ENCODE measurements around the gene MTF1. TPM values are rescaled to one million over a fixed set of nuclear protein-coding genes. Genes with fewer than 3 reads are reported as not detected.
"Not testable (repeated sequence)": the region's sequence is repeated elsewhere in the genome, so short reads cannot be mapped to it uniquely, and the experiment has no call there.

Gene MTF1
- total RNA-seq, 4 donors from 2014 or later: 3.8 to 7.6 (median 5.4) TPM

- H3K9me3 ChIP-seq: no peaks in the 10 kb centered on the region
- no peak overlapping the region for H3K27ac ChIP-seq
- H3K4me1 ChIP-seq: no peaks in the 10 kb centered on the region
- no peak overlapping the region for H3K4me3 ChIP-seq
- WGBS, 2 donors (ENCODE audit: low coverage in 1 of 2): 82 to 90% methylated on average over 3 to 6 of the region's 6 CpGs
- no peaks in the 10 kb centered on the region for H3K27me3 ChIP-seq
- TF ChIP-seq CTCF (IDR thresholded peaks at IDR 0.05): no peak
- no peak for TF ChIP-seq EP300 (IDR thresholded peaks at IDR 0.05)
- TF ChIP-seq POLR2AphosphoS5 (IDR thresholded peaks at IDR 0.05): no peak
- TF ChIP-seq POLR2A (IDR thresholded peaks at IDR 0.05): no peak
- ATAC-seq: no peak
- peaks cover 0 to 40% of the 10 kb centered on the region in 2 donors for H3K36me3 ChIP-seq
These were observed 42.5 kb upstream of the MTF1 start for GRCh38 chr1:37901893-37902225.

GRCh38 chr1:37901191-37901892 is 42.0 kb upstream of the MTF1 start:
- no peak overlapping the region for H3K27ac ChIP-seq
- WGBS, 2 donors (ENCODE audit: low coverage in 1 of 2): 62 to 82% methylated on average over 2 to 8 of the region's 8 CpGs
- ATAC-seq: no peak
- peaks cover 0 to 40% of the 10 kb centered on the region in 2 donors for H3K36me3 ChIP-seq
- TF ChIP-seq EP300 (IDR thresholded peaks at IDR 0.05): no peak
- no peak for TF ChIP-seq POLR2A (IDR thresholded peaks at IDR 0.05)
- no peak for TF ChIP-seq POLR2AphosphoS5 (IDR thresholded peaks at IDR 0.05)
- no peak for TF ChIP-seq CTCF (IDR thresholded peaks at IDR 0.05)
- H3K9me3 ChIP-seq: no peaks in the 10 kb centered on the region
- H3K4me3 ChIP-seq: no peak overlapping the region
- no peaks in the 10 kb centered on the region for H3K27me3 ChIP-seq
- no peaks in the 10 kb centered on the region for H3K4me1 ChIP-seq

- not testable (repeated sequence) for H3K4me1 ChIP-seq, ATAC-seq, H3K9me3 ChIP-seq, H3K27me3 ChIP-seq, H3K4me3 ChIP-seq, H3K27ac ChIP-seq
- peaks cover 0 to 32% of the 10 kb centered on the region in 2 donors for H3K36me3 ChIP-seq
- WGBS, 2 donors (ENCODE audit: low coverage in 1 of 2): 90% methylated on average over 2 of the region's 3 CpGs; no CpG with 5 or more reads in 1 of the 2 donors
These were observed 38.2 kb upstream of the MTF1 start for GRCh38 chr1:37897563-37897962.

- Histone ChIP-seq H3K4me3 (no peak overlapping the region), H3K27ac (no peak overlapping the region), H3K27me3 (no peaks in the 10 kb centered on the region), H3K4me1 (peaks cover 0 to 5% (median 0%) of the 10 kb centered on the region in 3 donors), H3K36me3 (peaks cover 0 to 32% of the 10 kb centered on the region in 2 donors), H3K9me3 (no peaks in the 10 kb centered on the region)
- TF ChIP-seq CTCF (IDR thresholded peaks at IDR 0.05) (no peak), POLR2AphosphoS5 (IDR thresholded peaks at IDR 0.05) (no peak), POLR2A (IDR thresholded peaks at IDR 0.05) (no peak), EP300 (IDR thresholded peaks at IDR 0.05) (no peak)
- 89 to 100% methylated on average over 1 to 2 of the region's 2 CpGs for WGBS, 2 donors (ENCODE audit: low coverage in 1 of 2)
- ATAC-seq: no peak
These were observed 34.3 kb upstream of the MTF1 start for GRCh38 chr1:37893673-37894072.

GRCh38 chr1:37892151-37893047 is 33.0 kb upstream of the MTF1 start:
- H3K4me1 ChIP-seq: peaks cover 0 to 5% (median 0%) of the 10 kb centered on the region in 3 donors
- H3K27ac ChIP-seq: no peak overlapping the region
- WGBS, 2 donors (ENCODE audit: low coverage in 1 of 2): 69 to 80% methylated on average over 4 to 5 of the region's 5 CpGs
- no peaks in the 10 kb centered on the region for H3K27me3 ChIP-seq
- peaks cover 5 to 44% of the 10 kb centered on the region in 2 donors for H3K36me3 ChIP-seq
- no peak overlapping the region for H3K4me3 ChIP-seq
- TF ChIP-seq POLR2AphosphoS5 (IDR thresholded peaks at IDR 0.05) (no peak), EP300 (IDR thresholded peaks at IDR 0.05) (no peak), CTCF (IDR thresholded peaks at IDR 0.05) (no peak), POLR2A (IDR thresholded peaks at IDR 0.05) (no peak)
- ATAC-seq: no peak
- H3K9me3 ChIP-seq: no peaks in the 10 kb centered on the region
